ENCODE results near the gene ASB4.

Gene ASB4

GRCh38 chr7:95478272-95479037, 7.3 kb upstream of the ASB4 start:
- DNase-seq (ENCODE audit: low spot score) = peak; percentile 35

GRCh38 chr7:95479992-95480624, 5.6 kb upstream of the ASB4 start:
- no peak for DNase-seq (ENCODE audit: low spot score)

- peak; percentile 22 for DNase-seq (ENCODE audit: low spot score)
These were observed 4.2 kb upstream of the ASB4 start for GRCh38 chr7:95481271-95482165.

- no peak for DNase-seq (ENCODE audit: low spot score)
These were observed 3.3 kb upstream of the ASB4 start for GRCh38 chr7:95482424-95482823.

- no peak for DNase-seq (ENCODE audit: low spot score)
These were observed 4.6 kb downstream of the ASB4 start for GRCh38 chr7:95490231-95490762.

GRCh38 chr7:95491201-95491600, 5.5 kb downstream of the ASB4 start:
- no peak for DNase-seq (ENCODE audit: low spot score)

- no peak for DNase-seq (ENCODE audit: low spot score)
These were observed 6.0 kb downstream of the ASB4 start for GRCh38 chr7:95491634-95492314.

GRCh38 chr7:95493247-95493646, 7.5 kb downstream of the ASB4 start:
- DNase-seq (ENCODE audit: low spot score) = no peak

GRCh38 chr7:95493844-95494243, 8.1 kb downstream of the ASB4 start:
- no peak for DNase-seq (ENCODE audit: low spot score)

GRCh38 chr7:95501261-95501832, 15.6 kb downstream of the ASB4 start:
- no peak for DNase-seq (ENCODE audit: low spot score)

GRCh38 chr7:95502403-95502802, 16.7 kb downstream of the ASB4 start:
- DNase-seq (ENCODE audit: low spot score) = no peak

GRCh38 chr7:95503271-95504131, 17.8 kb downstream of the ASB4 start:
- no peak for DNase-seq (ENCODE audit: low spot score)

GRCh38 chr7:95504132-95504588, 18.4 kb downstream of the ASB4 start:
- peak; percentile 38 for DNase-seq (ENCODE audit: low spot score)

GRCh38 chr7:95508780-95509179, 23.0 kb downstream of the ASB4 start:
- no peak for DNase-seq (ENCODE audit: low spot score)

GRCh38 chr7:95509199-95509598, 23.5 kb downstream of the ASB4 start:
- DNase-seq (ENCODE audit: low spot score) = peak; percentile 55

GRCh38 chr7:95511716-95512260, 26.0 kb downstream of the ASB4 start:
- peak; percentile 62 for DNase-seq (ENCODE audit: low spot score)

GRCh38 chr7:95517458-95517857, 31.7 kb downstream of the ASB4 start:
- no peak for DNase-seq (ENCODE audit: low spot score)

- DNase-seq (ENCODE audit: low spot score) = no peak
These were observed 32.1 kb downstream of the ASB4 start for GRCh38 chr7:95517870-95518269.

GRCh38 chr7:95520136-95520535, 34.4 kb downstream of the ASB4 start:
- no peak for DNase-seq (ENCODE audit: low spot score)

- DNase-seq (ENCODE audit: low spot score) = no peak
These were observed 39.8 kb downstream of the ASB4 start for GRCh38 chr7:95525503-95525902.
